K562 (cell line): ENCODE results near the gene TRUB1. TPM values are rescaled to one million over a fixed set of nuclear protein-coding genes. Genes with fewer than 3 reads are reported as not detected.

Source experiments
- ATAC-seq: fragments of 200-7000 bp; cut with Tn5 transposase; 3 replicates; pipeline ENCODE4 v1.9.1; 2020; ENCODE audit warnings: moderate library complexity
- BruUV-seq: library from RNA; stranded (reverse); fragments of 400-500 nt; replicated peaks from 2 replicates; lab custom pipeline; 2021; lab: Mats Ljungman, UMichigan
- CTCF ChIA-PET: fragments of 300-600 bp; formaldehyde crosslinking; extraction: SDS; loops from one replicate; lab custom pipeline; 2021; ENCODE audit warnings: low intra/inter-chr PET ratio; lab: Yijun Ruan, JAX
- POLR2A ChIA-PET: fragments of 300-600, 350-650 bp; sonication (Branson Sonifier 250); formaldehyde crosslinking; extraction: SDS; loops from one replicate; lab custom pipeline; 2021; ENCODE audit warnings: antibody characterized with exemption, inconsistent platforms; lab: Yijun Ruan, JAX
- DNase-seq, 4 experiments: peaks; one replicate each; pipeline versions ENCODE4 v3.0.0 to v3.0.0-alpha.2; 2011 to 2018; ENCODE audit warnings: low spot score in 3 of 4, mixed read lengths in 3 of 4; ENCODE audit errors: extremely low read depth in 1 of 4
- FAIRE-seq: peaks from 2 replicates; lab custom pipeline; 2011; peaks lifted over from hg19 to GRCh38; lab: Jason Lieb, UNC
- H2AFZ ChIP-seq: 2 replicates; pipeline ENCODE4 v1.6.0; 2011; ENCODE audit warnings: low read depth, low read length, control low read depth, inconsistent platforms
- H3K27ac ChIP-seq: fragments of 200-600 bp; 3 replicates; pipeline ENCODE4 v1.8.0; 2011; ENCODE audit warnings: low read depth, mild to moderate bottlenecking, control low read depth, inconsistent platforms, low read length, moderate library complexity, mixed read lengths; ENCODE audit errors: extremely low read depth
- H3K27me3 ChIP-seq, 2 experiments: fragments of 300-600 bp in 1 of 2; 2 replicates in 1 of 2; 3 replicates in 1 of 2; pipeline versions ENCODE4 v1.6.0 to v1.8.0; 2011; ENCODE audit warnings: inconsistent platforms in 2 of 2, low read length in 2 of 2, mild to moderate bottlenecking in 1 of 2, mixed read lengths in 1 of 2, moderate library complexity in 1 of 2; ENCODE audit not compliant: control insufficient read depth in 2 of 2, insufficient read depth in 2 of 2
- H3K36me3 ChIP-seq: fragments of 300-600 bp; 3 replicates; pipeline ENCODE4 v1.8.0; 2011; ENCODE audit warnings: mild to moderate bottlenecking, low read length, inconsistent platforms; ENCODE audit not compliant: control insufficient read depth, insufficient read depth
- H3K4me1 ChIP-seq, 2 experiments: fragments of 200-600 bp in 1 of 2; replicated peaks in 1 of 2; 2 replicates in 1 of 2; 3 replicates in 1 of 2; pipeline versions ENCODE4 v1.5.1 to v1.8.0; 2011; ENCODE audit warnings: inconsistent platforms in 2 of 2, low read length in 2 of 2, mild to moderate bottlenecking in 1 of 2, mixed read lengths in 1 of 2, moderate library complexity in 1 of 2; ENCODE audit not compliant: control insufficient read depth in 2 of 2, insufficient read depth in 2 of 2
- H3K4me2 ChIP-seq: 2 replicates; pipeline ENCODE4 v1.6.1; 2011; ENCODE audit warnings: low read length, control low read depth, inconsistent platforms, mixed read lengths; ENCODE audit not compliant: insufficient read depth
- H3K4me3 ChIP-seq: fragments of 200-600 bp; sonication (generic), shearing (Covaris generic); 2 replicates; pipeline ENCODE4 v1.5.1; 2016; ENCODE audit warnings: control low read depth, inconsistent platforms
- H3K79me2 ChIP-seq: fragments of 200-600 bp; 3 replicates; pipeline ENCODE4 v1.8.0; 2011; ENCODE audit warnings: low read length, inconsistent platforms; ENCODE audit not compliant: control insufficient read depth, insufficient read depth
- H3K9ac ChIP-seq, 2 experiments: 2 replicates each; pipeline versions ENCODE4 v1.6.0 to v1.6.1; 2011; ENCODE audit warnings: low read depth in 2 of 2, low read length in 2 of 2, control low read depth in 1 of 2, inconsistent platforms in 1 of 2, mild to moderate bottlenecking in 1 of 2, mixed read lengths in 1 of 2; ENCODE audit not compliant: insufficient read depth in 1 of 2
- H3K9me1 ChIP-seq: one replicate; pipeline ENCODE4 v1.6.0; 2011; ENCODE audit warnings: inconsistent platforms, mild to moderate bottlenecking, low read length, moderate library complexity; ENCODE audit not compliant: control insufficient read depth, insufficient read depth
- H3K9me3 ChIP-seq: replicated peaks from 2 replicates; pipeline ENCODE4 v1.5.1; 2011; ENCODE audit warnings: low read depth, low read length, inconsistent platforms; ENCODE audit not compliant: control insufficient read depth, insufficient read depth
- H4K20me1 ChIP-seq: replicated peaks from 2 replicates; pipeline ENCODE4 v1.6.1; 2011; ENCODE audit warnings: low read length, inconsistent platforms, mixed read lengths; ENCODE audit not compliant: control insufficient read depth, insufficient read depth
- CBX5 ChIP-seq: IDR thresholded peaks from 2 replicates; pipeline ENCODE4 v1.6.1; 2014; ENCODE audit warnings: low read depth, borderline replicate concordance
- CCNT2 ChIP-seq: IDR thresholded peaks from 2 replicates; pipeline ENCODE4 v1.6.1; 2011; ENCODE audit warnings: borderline replicate concordance, low read depth, mild to moderate bottlenecking, moderate library complexity, mixed read lengths, low read length; ENCODE audit not compliant: insufficient read length; ENCODE audit errors: extremely low read depth
- GATA2 ChIP-seq: sonication (generic); formaldehyde crosslinking; IDR thresholded peaks from 2 replicates; pipeline ENCODE4 v1.4.0; 2020; ENCODE audit warnings: mild to moderate bottlenecking, missing genetic modification reagents
- KLF6 ChIP-seq: fragments of 250-450 bp; sonication (Bioruptor Pico); IDR thresholded peaks from 2 replicates; pipeline ENCODE4 v1.4.0; 2020; ENCODE audit warnings: mild to moderate bottlenecking, moderate library complexity, borderline replicate concordance
- NFIC ChIP-seq: fragments of 450-650 bp; IDR thresholded peaks from 2 replicates; pipeline ENCODE4 v1.6.1; 2017; ENCODE audit warnings: mild to moderate bottlenecking, inconsistent platforms
- NRF1 ChIP-seq, 2 experiments: fragments of 450-650 bp; IDR thresholded peaks in 1 of 2; conservative IDR thresholded peaks in 1 of 2; 2 replicates each; pipeline ENCODE4 v1.6.1; 2014; ENCODE audit warnings: mild to moderate bottlenecking in 2 of 2
- PCBP2 ChIP-seq: fragments of 200-400 bp; formaldehyde crosslinking; IDR thresholded peaks from 2 replicates; pipeline ENCODE4 v1.6.1; 2018; ENCODE audit warnings: low read length, low read depth, mild to moderate bottlenecking, moderate library complexity; ENCODE audit not compliant: poor library complexity, severe bottlenecking
- PHB ChIP-seq: fragments of 250-450 bp; sonication (Bioruptor Pico); IDR thresholded peaks from 2 replicates; pipeline ENCODE4 v1.5.0; 2021
- SLC30A9 ChIP-seq: fragments of 250-450 bp; sonication (Bioruptor Pico); IDR thresholded peaks from 2 replicates; pipeline ENCODE4 v1.8.0; 2022; ENCODE audit warnings: mild to moderate bottlenecking, moderate library complexity
- SNIP1 ChIP-seq: fragments of 450-650 bp; IDR thresholded peaks from 2 replicates; pipeline ENCODE4 v1.7.1; 2017; ENCODE audit warnings: low read depth, mild to moderate bottlenecking
- ZNF561 ChIP-seq: fragments of 450-650 bp; formaldehyde crosslinking; conservative IDR thresholded peaks from 2 replicates; pipeline ENCODE4 v1.4.0; 2020; ENCODE audit warnings: mild to moderate bottlenecking, moderate library complexity
- ZNF75A ChIP-seq: fragments of 450-650 bp; formaldehyde crosslinking; IDR thresholded peaks from 2 replicates; pipeline ENCODE4 v1.4.0; 2020; ENCODE audit warnings: mild to moderate bottlenecking
- ZNF780A ChIP-seq: fragments of 250-450 bp; sonication (Bioruptor Pico); IDR thresholded peaks from 2 replicates; pipeline ENCODE4 v1.5.0; 2021; ENCODE audit warnings: mild to moderate bottlenecking
- WGBS: fragments of 100-300 bp; shearing (Covaris generic); methylation state at CpG from one replicate; pipeline ENCODE4 v1.1.6; 2016; ENCODE audit warnings: low coverage, mixed read lengths; ENCODE audit not compliant: insufficient coverage; ENCODE audit errors: missing lambda C conversion rate; 5-methylcytosine and 5-hydroxymethylcytosine counted together
- in situ Hi-C: fragments of 300-500 bp; cut with MboI; formaldehyde crosslinking; loops from 4 replicates; pipeline ENCODE4 v1.15.0; 2018; ENCODE audit warnings: inconsistent platforms, mixed read lengths
- intact Hi-C: fragments of 100-400 bp; cut with micrococcal nuclease; formaldehyde crosslinking; loops from 2 replicates; pipeline ENCODE4 v1.14.2; 2022
- polyA plus RNA-seq, 8 experiments: library from polyadenylated mRNA; depleted of rRNA in 4 of 8; stranded (reverse) in 5 of 8; unstranded in 3 of 8; fragments of >200 nt; fragmentation: Nextera tagmentation in 2 of 8; fragmentation: Illumina TruSeq in 1 of 8; extraction: Ambion mirVana in 2 of 8; extraction: Trizol in 1 of 8; gene quantifications; 2 replicates each; pipeline versions ENCODE4 v1.2.1 to v1.2.3, GENCODE V29; 2011 to 2014; ENCODE audit warnings: inconsistent platforms in 1 of 8, missing spikeins in 1 of 8
- total RNA-seq, 7 experiments: library from RNA; depleted of rRNA in 6 of 7; stranded (reverse); fragments of >200 nt in 6 of 7; fragmentation: Illumina TruSeq in 2 of 7; extraction: Trizol in 2 of 7; gene quantifications; 2 replicates each; pipeline versions ENCODE4 v1.2.1 to v1.2.3, GENCODE V29; 2011 to 2021; ENCODE audit warnings: low replicate concordance in 1 of 7
- TF ChIP-seq, protein P1 (sequence below), 3 experiments: fragments of 200-800 bp in 1 of 3; sonication (Bioruptor generic) in 1 of 3; sonication (generic) in 1 of 3; formaldehyde crosslinking in 1 of 3; IDR thresholded peaks; 2 replicates each; pipeline versions ENCODE4 v1.6.1 to v1.8.0; 2016 to 2022; ENCODE audit warnings: mild to moderate bottlenecking in 2 of 3, missing compliant biosample characterization in 2 of 3, missing genetic modification characterization in 2 of 3, missing genetic modification reagents in 1 of 3
- TF ChIP-seq, protein P2 (sequence below): fragments of 450-650 bp; IDR thresholded peaks from 2 replicates; pipeline ENCODE4 v1.6.1; 2017; ENCODE audit warnings: mild to moderate bottlenecking, moderate library complexity

TRUB1 gene
- total and polyA plus RNA-seq, 9 of the 15 experiments (the other 6 are each of a cell fraction or from before 2014, with no cell fraction given), result 4.6 to 16.5 (median 11.5) TPM

DNA sequence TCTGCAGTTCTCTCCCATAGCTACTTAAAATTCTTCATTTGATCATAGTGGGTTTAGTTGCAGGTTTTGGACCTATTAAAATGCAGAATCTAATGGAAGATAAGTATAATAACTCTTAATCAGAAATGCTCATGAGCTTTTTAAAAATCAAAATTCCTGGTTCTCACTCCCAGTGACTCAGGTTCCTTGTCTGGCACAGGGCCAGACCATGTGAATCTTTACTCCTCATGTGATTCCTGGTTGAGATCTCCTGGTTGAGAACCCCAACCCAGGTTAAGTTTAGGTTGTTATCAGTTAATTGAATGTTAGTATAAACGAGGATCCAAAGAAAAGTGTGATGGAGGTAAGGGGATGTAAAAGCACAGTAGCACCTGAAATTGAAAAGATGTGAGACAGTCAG is 17.5 kb upstream of the TRUB1 start:
- H3K4me2 ChIP-seq, result no peak overlapping the region
- FAIRE-seq (no peak), ATAC-seq (no peak), DNase-seq (no peak)
- no peaks in the 10 kb centered on the region for H3K36me3 ChIP-seq
- no TSS peak for BruUV-seq
- H3K79me2 ChIP-seq, result no peaks in the 10 kb centered on the region
- intact Hi-C loops (no loop called here), in situ Hi-C loops (no loop called here)
- no peak overlapping the region for H2AFZ ChIP-seq
- CTCF ChIA-PET, result no interaction called here
- H4K20me1 ChIP-seq, result no peaks in the 10 kb centered on the region
- no peaks in the 10 kb centered on the region for H3K9me1 ChIP-seq
- no peak overlapping the region for H3K4me3 ChIP-seq
- H3K4me1 ChIP-seq, result no peaks in the 10 kb centered on the region
- WGBS, result 0% methylated on average over 1 of the region's 1 CpG
- H3K9ac ChIP-seq, result no peak overlapping the region
- TF ChIP-seq NFIC (peak; percentile 54; the same call in 1 of the 2 replicates), PCBP2 (no peak)
- POLR2A ChIA-PET, result no interaction called here
- no peaks in the 10 kb centered on the region for H3K9me3 ChIP-seq
- H3K27me3 ChIP-seq, result peaks cover 2 to 6% of the 10 kb centered on the region in 2 experiments; a peak in 1 of 5 replicates
- H3K27ac ChIP-seq, result no peak overlapping the region

DNA sequence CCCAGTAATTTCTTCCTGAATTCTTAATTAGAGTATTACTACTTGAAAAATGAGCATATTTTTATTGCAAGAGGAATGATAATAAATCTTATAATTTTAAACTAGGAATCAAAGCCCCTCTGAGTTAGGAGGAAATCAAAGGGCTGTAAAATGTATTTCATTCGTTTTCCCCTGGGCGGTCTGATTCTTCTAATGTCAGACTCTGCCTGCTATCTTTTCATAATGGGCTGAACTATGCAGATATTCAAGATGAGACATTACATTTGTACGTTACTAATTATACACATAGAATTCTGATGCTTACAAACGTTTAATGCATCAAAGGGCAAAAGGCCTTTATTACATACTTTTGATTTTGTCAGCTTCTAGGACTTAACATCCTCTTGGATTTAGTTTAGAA is 16.0 kb upstream of the TRUB1 start:
- Histone ChIP-seq H3K4me3 (no peak overlapping the region), H3K36me3 (no peaks in the 10 kb centered on the region), H4K20me1 (no peaks in the 10 kb centered on the region), H3K9ac (no peak overlapping the region), H3K9me3 (no peaks in the 10 kb centered on the region), H2AFZ (no peak overlapping the region), H3K4me1 (no peaks in the 10 kb centered on the region; a peak in 1 of 5 replicates), H3K4me2 (no peak overlapping the region), H3K79me2 (no peaks in the 10 kb centered on the region), H3K27ac (no peak overlapping the region), H3K27me3 (peaks cover 2 to 6% of the 10 kb centered on the region in 2 experiments; a peak in 1 of 5 replicates), H3K9me1 (no peaks in the 10 kb centered on the region)
- ChIA-PET POLR2A (no interaction called here), CTCF (no interaction called here)
- 0% methylated on average over 4 of the region's 4 CpGs for WGBS
- FAIRE-seq (no peak), DNase-seq (no peak), ATAC-seq (no peak)
- in situ Hi-C loops, result no loop called here
- BruUV-seq, result no TSS peak
- intact Hi-C loops, result no loop called here
- TF ChIP-seq ZNF780A (CRISPR knock-in tag), result no peak
- TF ChIP-seq ZNF75A (CRISPR knock-in tag), result no peak
- no peak for TF ChIP-seq SNIP1
- TF ChIP-seq, protein P1, sequence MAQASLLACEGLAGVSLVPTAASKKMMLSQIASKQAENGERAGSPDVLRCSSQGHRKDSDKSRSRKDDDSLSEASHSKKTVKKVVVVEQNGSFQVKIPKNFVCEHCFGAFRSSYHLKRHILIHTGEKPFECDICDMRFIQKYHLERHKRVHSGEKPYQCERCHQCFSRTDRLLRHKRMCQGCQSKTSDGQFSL (CRISPR knock-in tag; IDR thresholded peaks at IDR 0.05), result no peak
- TF ChIP-seq, protein P1 (tag; IDR thresholded peaks at IDR 0.05), result no peak
- TF ChIP-seq CBX5, result no peak
- TF ChIP-seq KLF6, result no peak
- TF ChIP-seq PHB (CRISPR knock-in tag), result no peak
- no peak for TF ChIP-seq NRF1 (conservative IDR thresholded peaks at IDR 0.05 in 1 of 2, IDR thresholded peaks at IDR 0.05 in 1 of 2)
- TF ChIP-seq SLC30A9, result no peak
- TF ChIP-seq, protein P2, sequence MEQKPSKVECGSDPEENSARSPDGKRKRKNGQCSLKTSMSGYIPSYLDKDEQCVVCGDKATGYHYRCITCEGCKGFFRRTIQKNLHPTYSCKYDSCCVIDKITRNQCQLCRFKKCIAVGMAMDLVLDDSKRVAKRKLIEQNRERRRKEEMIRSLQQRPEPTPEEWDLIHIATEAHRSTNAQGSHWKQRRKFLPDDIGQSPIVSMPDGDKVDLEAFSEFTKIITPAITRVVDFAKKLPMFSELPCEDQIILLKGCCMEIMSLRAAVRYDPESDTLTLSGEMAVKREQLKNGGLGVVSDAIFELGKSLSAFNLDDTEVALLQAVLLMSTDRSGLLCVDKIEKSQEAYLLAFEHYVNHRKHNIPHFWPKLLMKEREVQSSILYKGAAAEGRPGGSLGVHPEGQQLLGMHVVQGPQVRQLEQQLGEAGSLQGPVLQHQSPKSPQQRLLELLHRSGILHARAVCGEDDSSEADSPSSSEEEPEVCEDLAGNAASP, result no peak
- TF ChIP-seq GATA2 (CRISPR knock-in tag), result no peak
- no peak for TF ChIP-seq CCNT2
- no peak for TF ChIP-seq ZNF561 (CRISPR knock-in tag)
